Frontal cortex (tissue), 4 donors: ENCODE measurements around the gene SNRPD1. TPM values are rescaled to one million over a fixed set of nuclear protein-coding genes. Genes with fewer than 3 reads are reported as not detected.
"Not testable (repeated sequence)": the region's sequence is repeated elsewhere in the genome, so short reads cannot be mapped to it uniquely, and the experiment has no call there.

Experiments used
- DNase-seq, 2 donors: peaks; one replicate each; pipeline ENCODE4 v3.0.0; 2012; ENCODE audit warnings: low spot score in 2 of 2
- FAIRE-seq: peaks from 2 replicates; lab custom pipeline; 2012; peaks lifted over from hg19 to GRCh38; lab: Jason Lieb, UNC
- total RNA-seq: library from RNA; depleted of rRNA; stranded (reverse); fragments of >200 nt; gene quantifications from one replicate; pipeline ENCODE4 v1.2.3, GENCODE V29; 2014
- donor health status: control.
- donor health status: control.
- donor health status: control.

The SNRPD1 gene
- total RNA-seq, 1 donor from 2014 or later, result 34.2 TPM

DNA sequence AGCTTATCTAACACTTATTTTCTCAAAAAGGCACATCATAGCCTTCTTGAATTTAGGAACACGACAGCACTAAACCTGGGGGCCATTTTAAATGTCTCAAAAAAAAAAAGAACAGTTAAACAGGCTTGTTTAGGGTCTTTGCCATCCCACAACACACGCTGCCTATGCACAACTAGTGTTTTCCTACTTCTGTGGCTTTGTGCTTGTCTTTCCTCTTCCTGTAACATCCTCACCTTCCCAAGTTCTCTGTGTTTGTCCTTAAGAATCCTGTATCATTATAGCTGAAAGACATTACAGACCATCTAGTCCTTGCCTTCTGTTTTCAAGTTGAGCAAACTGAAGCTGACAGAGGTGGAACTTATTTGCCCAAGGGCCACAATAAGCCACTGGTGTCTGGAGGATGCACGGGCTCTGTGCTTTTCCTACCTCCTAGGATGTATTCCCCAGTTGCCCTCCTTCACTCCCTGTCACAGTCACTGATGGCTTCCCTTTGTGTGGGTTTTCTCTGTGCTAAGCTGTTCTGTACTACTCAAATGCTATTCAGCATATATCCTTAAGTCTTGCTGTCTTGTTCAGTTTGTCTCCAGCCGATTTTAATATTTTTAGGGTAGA is 22.6 kb downstream of the SNRPD1 start:
- FAIRE-seq (no peak), DNase-seq (no peak)

DNA sequence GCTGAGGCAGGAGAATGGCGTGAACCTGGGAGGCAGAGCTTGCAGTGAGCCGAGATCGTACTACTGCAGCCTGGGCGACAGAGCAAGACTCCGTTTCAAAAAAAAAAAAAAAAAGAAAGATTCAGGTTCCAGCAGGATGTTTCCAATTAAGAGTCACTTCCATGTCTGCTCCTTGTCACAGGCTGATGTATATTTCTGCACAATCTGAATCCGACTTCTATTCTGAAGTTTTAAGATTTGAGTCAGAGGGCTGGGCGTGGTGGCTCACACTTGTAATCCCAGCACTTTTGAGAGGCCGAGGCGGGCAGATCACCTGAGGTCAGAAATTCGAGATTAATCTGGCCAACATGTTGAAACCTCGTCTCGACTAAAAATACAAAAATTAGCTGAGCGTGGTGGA is 24.7 kb downstream of the SNRPD1 start:
- FAIRE-seq (no peak), DNase-seq (no peak)

DNA sequence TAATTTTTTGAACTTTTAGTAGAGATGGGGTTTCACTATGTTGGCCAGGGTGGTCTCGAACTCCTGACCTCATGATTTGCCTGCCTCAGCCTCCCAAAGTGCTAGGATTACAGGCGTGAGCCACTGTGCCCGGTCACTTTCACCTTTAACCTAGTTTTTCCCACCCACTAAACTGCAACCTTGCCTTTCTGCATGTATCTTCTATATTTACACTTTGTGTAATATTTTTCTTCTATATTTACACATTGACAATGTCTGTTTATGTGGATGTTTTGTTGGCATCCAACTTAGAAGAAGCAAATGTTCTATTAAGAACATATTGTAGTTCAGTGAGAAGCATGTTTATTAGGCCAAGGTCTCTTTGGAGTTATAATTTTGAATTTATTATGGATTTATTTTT is 26.7 kb downstream of the SNRPD1 start:
- DNase-seq (no peak), FAIRE-seq (no peak)

DNA sequence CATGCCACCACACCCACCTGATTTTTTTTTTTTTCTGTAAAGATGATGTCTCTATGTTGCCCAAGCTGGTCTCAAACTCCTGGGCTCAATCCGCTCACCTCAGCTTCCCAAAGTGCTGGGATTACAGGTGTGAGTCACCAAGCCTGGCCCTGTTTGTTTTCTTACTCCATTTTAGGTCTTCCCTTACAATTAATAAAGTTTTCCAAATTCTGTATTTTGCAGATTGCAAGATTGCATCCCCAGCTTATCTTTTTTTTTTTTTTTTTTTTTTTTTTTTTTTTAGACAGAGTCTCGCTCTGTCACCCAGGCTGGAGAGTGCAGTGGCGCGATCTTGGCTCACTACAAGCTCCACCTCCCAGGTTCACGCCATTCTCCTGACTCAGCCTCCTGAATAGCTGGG is 28.3 kb downstream of the SNRPD1 start:
- FAIRE-seq, DNase-seq: not testable (repeated sequence)

DNA sequence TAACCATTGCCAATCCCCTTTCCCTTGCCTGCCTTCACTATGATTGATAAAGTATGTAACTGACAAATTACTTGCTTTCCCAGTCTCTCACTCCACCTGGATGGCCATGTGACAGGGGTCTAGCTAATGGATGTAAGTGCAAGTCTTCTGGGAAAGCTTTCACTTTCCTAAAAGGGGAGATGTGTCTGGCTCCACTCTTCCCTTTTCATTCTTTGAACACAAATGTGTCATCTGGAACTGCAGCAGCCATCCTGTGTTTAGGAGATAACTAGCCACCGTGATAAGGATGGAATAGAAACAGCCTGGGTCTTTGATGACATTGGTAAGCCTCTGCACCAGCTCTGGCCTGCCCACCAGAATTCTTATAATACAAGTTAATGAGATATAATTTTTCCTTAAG is 38.2 kb downstream of the SNRPD1 start:
- FAIRE-seq (no peak), DNase-seq (no peak)

DNA sequence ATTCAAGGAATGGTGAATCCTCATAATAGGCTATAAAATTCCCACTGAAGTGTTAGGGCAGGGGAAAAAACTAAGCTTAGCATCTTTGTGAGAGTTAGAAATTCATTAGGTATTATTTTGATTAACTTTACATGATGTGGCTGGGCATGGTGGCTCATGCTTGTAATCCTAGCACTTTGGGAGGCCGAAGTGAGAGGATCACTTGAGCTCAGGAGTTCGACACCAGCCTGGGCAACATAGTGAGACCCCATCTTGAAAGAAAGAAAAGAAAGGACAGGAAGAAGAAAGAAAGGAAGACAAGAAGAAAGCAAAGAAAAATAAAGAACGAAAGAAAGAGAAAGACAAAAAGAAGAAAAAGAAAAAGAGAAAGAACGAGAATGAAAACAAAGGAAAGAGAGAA is 40.0 kb downstream of the SNRPD1 start:
- FAIRE-seq (no peak), DNase-seq (no peak)

DNA sequence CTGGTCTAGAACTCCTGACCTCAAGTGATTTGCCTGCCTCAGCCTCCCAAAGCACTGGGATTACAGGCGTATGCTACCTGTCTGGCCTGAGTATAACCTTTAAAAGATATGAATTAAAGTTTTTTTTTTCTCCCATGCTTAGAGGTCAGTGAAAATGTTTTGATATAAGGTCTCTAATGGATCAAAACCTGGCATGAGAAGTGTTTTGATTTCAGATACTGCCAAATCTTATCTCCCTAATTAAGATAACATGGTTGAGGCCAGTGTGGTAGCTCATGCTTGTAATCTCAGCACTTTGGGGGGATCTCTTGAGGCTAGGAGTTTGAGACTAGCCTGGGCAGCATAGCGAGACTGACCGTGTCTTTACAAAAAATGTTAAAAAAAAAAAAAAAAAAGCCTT is 41.2 kb downstream of the SNRPD1 start:
- DNase-seq (no peak), FAIRE-seq (no peak)

DNA sequence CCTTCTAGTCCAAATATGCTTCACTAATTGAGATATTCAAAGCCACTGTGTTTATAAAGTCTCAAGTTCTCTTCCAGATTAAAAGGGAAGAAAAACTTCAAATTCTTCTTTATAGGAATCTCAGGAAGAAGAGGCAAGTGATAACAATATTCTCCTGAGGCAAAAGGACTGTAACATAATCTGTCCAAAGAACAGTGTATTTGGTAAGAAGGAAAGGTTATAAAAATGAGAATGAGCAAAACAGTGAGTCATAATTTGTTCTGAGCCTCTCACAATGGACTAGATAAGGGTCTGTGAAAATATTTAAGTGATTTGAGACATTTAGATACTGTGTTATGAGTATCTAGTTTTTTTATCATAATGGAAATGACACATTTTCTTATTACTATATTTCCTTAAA is 44.3 kb downstream of the SNRPD1 start:
- FAIRE-seq, result no peak
- no peak for DNase-seq

DNA sequence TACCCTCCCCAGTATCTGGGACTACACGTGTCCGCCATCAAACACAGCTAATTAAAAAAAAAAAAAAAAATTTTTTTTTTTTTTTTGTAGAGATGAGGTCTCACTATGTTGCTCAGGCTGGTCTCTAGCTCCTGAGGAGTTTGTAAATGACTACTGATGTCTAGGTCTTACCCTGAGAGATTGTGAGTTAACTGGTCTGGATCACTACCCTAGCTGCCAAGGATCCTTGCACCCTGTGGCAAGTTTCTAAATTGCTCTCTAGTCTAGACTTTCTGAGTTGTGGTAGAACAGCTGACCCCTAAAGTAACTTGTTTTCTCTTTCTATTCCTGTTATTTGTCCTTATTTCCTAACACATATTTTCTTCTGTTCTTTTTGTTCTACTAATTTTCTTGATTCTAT is 48.0 kb downstream of the SNRPD1 start:
- FAIRE-seq (no peak), DNase-seq (no peak)

DNA sequence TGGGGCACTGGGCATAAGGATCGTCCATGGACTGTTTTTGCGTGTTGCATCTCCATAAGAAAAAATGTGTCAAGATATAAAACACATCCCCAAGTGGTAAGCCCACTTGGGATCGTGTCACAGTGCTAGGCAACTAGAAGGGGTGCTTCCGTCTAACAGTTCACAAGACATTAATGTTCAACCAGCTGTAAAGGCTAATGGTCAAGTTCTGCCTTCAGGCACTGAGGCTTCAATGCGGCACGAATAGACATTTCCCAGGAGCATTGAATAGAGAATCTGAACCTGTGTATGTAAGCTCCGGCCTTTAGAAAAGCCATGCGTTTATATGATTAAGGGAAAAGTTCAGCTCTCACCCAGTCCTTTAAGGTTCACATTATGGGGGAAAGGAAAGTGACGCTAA is 50.5 kb downstream of the SNRPD1 start:
- no peak for FAIRE-seq
- DNase-seq, result no peak

DNA sequence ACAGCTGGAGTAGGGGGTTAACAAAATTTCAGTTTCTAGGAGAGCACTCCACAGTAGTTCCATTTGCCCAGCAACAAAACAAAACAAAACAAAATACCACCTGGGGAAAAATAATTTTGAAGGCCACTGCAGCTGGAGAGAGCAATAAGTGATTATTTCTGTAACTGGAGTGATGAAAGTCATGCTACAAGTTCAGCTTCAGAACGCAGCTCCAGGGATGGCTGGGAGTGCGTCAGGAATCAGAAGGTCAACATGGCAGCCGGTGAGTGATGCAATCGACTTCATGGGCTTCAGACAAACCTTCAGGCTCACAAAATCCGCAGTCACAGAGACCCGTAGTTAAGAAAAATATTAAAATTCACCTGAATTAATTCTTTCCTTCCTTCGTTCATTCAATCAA is 51.5 kb downstream of the SNRPD1 start:
- no peak for FAIRE-seq
- no peak for DNase-seq

DNA sequence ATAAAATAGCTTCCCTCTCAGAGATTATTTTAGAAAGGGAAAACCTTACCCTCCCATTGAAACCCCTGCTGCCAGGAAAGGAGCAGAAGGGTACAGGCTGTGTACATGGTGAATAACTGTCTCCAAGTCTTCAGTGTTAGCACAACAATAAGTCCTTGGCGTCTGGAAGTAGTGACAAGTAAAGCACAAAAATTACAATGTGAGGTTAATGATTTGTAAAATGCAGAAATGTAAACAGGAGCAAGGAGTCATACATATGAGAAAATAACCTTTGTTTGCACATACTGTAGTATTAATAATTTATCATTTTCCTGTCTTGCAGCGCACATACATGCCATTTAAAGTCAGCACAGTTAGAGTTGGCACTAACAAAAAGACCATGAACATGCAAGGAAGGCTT is 52.0 kb downstream of the SNRPD1 start:
- DNase-seq, result no peak
- FAIRE-seq, result no peak

DNA sequence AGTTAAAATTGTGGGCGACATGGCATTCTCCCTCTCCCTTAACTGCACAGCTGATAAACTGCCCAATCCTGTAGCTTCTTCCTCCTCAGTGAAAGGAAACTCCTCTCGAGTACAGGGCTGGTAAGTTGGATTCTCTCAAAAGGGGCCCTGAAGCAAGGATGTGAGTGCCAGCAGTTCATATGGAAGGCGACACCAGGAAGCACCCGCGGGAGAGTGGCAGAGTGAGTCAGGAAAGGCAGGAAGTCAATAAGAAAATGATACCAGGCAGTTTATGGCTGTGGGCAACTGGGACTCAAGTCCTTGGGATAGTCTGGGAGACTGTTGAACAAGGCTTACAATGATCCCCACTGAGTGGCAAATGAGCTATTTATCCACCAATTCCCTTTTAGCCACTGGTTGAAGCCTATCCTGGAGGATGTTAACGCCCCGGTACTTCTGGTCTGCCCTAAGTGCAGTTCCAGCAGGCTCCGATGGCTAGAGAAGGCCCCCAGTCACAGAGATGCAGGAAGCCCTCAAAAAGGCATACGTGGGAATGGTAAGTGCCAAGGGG is 57.7 kb downstream of the SNRPD1 start:
- no peak for DNase-seq
- FAIRE-seq, result no peak

DNA sequence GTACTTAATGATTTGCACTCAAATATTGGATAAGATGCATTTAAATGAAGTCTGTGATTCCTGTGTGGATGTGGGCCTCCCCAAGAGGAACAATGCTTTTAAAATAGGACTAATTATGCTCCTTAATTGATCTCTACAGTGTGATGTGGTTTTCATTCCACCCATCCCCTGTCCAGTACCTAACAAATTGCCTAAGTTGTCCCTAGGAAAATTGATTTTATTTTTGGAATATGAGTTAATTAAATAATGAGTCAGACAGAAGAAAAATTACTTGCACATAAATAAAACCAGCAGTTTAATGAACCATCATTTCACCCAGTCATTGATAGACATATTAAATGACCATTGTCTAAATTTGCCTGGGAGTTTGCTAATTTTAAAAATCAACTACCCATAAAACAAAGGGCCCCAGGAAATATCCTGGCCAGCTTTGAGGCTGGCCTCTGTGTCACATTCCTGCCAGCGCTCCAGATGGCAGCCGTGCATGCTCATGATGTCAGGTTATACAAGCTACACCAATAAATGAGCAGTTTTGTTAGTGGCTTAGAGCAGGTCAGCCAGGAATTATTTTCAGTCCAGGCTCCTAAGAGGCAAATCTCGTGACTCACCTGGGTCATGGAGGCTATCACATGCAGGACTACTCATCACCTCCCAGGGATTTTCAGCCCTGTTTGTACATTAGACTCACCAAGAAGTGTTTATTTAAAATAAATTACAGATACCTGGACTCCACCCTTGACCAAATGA is 60.6 kb downstream of the SNRPD1 start:
- FAIRE-seq, result no peak
- DNase-seq, result no peak

DNA sequence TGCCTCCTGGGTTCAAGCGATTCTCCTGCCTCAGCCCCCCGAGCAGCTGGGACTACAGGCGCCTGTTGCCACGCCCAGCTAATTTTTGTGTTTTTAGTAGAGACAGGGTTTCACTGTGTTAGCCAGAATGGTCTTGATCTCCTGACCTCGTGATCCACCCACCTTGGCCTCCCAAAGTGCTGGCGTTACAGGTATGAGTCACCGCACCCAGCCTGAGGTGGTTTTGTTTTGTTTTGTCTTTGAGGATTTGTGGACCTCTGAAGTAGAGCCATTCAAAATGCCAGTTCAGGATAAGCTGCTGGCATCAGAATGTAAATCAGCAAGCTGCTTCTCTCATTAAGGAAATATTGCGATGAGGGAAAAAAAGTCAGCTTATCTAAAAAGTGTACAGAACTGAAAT is 63.2 kb downstream of the SNRPD1 start:
- not testable (repeated sequence) for DNase-seq, FAIRE-seq

DNA sequence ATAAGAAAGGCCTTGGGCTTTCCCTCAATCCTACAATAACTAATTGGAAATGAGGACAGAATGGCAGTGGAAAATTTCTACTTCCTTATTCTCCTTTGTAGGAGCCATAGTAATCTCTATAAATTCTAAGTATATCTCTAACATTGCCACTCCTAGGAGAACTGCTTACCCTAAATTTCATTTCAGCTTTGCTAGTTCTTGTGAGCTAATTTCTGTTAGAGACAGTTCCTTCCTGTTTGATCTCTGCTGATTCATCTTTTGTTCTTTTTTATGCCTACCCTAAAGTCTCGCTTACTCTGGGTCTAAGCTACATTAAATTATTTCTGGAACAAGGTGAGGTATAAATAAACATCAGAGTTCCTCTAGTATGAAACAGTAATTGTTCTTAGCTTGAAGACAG is 66.7 kb downstream of the SNRPD1 start:
- FAIRE-seq (no peak), DNase-seq (no peak)

DNA sequence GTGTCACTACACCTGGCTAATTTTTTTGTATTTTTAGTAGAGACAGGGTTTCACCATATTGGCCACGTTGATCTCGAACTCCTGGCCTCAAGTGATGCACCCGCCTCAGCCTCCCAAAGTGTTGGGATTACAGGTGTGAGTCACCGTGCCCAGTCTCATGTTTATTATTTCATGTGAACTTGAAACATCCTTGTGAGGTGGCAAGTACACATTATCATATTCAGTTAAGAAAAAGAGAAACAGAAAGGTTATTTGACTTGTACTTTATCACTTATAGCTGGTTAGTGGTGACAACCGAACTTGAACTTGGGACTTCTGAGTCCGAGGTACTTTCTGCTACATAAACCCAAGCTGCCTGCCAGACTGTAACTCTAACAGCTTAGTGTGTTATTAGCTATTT is 68.0 kb downstream of the SNRPD1 start:
- FAIRE-seq (no peak), DNase-seq (no peak)

DNA sequence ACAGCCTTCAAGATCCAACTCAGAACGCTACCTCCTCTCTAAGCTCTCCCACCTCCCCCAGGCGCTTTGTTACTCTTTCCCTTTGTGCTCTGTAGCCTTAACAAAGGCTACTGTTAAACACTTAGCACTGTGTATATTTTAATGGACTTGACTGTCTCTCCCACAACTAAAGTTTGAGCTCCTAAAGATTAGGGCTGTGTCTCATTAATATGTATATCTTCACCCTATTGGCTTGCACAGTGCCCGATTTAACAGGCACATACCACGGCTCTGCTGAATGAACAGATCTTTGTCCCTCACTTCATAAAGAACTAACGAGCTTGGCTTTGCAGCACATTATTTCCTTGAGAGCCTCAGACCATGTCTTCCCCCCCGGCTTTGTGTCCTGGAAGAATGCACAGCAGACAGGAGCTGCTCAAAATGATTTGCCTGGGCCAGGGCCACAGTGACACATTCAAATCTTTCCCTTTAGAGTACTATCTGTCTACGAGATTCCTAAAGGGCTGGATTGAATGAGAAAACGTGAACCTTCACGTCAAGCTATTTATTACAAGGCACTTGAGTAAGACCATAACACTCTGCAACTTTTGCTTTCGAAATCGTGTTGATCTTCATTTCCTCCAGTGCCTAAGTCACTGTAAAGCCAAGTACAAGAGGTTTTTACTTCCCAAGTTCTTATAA is 70.4 kb downstream of the SNRPD1 start:
- DNase-seq, result no peak
- no peak for FAIRE-seq
